ENCODE results near the gene NR4A2.

NR4A2 gene

GRCh38 chr2:156340804-156341451 is 8.4 kb upstream of the NR4A2 start:
- DNase-seq (ENCODE audit: extremely low read depth in 1 of 2, low read depth in 1 of 2) = no peak

GRCh38 chr2:156340377-156340776 is 7.9 kb upstream of the NR4A2 start:
- no peak for DNase-seq (ENCODE audit: extremely low read depth in 1 of 2, low read depth in 1 of 2)

GRCh38 chr2:156339865-156340264 is 7.3 kb upstream of the NR4A2 start:
- DNase-seq (ENCODE audit: extremely low read depth in 1 of 2, low read depth in 1 of 2) = no peak

GRCh38 chr2:156339110-156339847 is 6.8 kb upstream of the NR4A2 start:
- no peak for DNase-seq (ENCODE audit: extremely low read depth in 1 of 2, low read depth in 1 of 2)

GRCh38 chr2:156338578-156338977 is 6.1 kb upstream of the NR4A2 start:
- no peak for DNase-seq (ENCODE audit: extremely low read depth in 1 of 2, low read depth in 1 of 2)

- DNase-seq (ENCODE audit: extremely low read depth in 1 of 2, low read depth in 1 of 2) = peak; percentile 74 to 87
Observed at GRCh38 chr2:156334496-156335478, 2.3 kb upstream of the NR4A2 start.

- DNase-seq (ENCODE audit: extremely low read depth in 1 of 2, low read depth in 1 of 2) = peak; percentile 58 to 60
Observed at GRCh38 chr2:156333951-156334495, 1.5 kb upstream of the NR4A2 start.

GRCh38 chr2:156333274-156333950 is 891 bp upstream of the NR4A2 start:
- DNase-seq (ENCODE audit: extremely low read depth in 1 of 2, low read depth in 1 of 2) = no peak

- no peak for DNase-seq (ENCODE audit: extremely low read depth in 1 of 2, low read depth in 1 of 2)
Observed at GRCh38 chr2:156332284-156332533, 312 bp downstream of the NR4A2 start.

GRCh38 chr2:156331572-156332283 is 793 bp downstream of the NR4A2 start:
- no peak for DNase-seq (ENCODE audit: extremely low read depth in 1 of 2, low read depth in 1 of 2)

- no peak for DNase-seq (ENCODE audit: extremely low read depth in 1 of 2, low read depth in 1 of 2)
Observed at GRCh38 chr2:156329927-156330726, 2.4 kb downstream of the NR4A2 start.

- no peak for DNase-seq (ENCODE audit: extremely low read depth in 1 of 2, low read depth in 1 of 2)
Observed at GRCh38 chr2:156329031-156329926, 3.2 kb downstream of the NR4A2 start.

GRCh38 chr2:156327835-156328695 is 4.5 kb downstream of the NR4A2 start:
- no peak for DNase-seq (ENCODE audit: extremely low read depth in 1 of 2, low read depth in 1 of 2)

GRCh38 chr2:156326526-156327095 is 5.9 kb downstream of the NR4A2 start:
- no peak for DNase-seq (ENCODE audit: extremely low read depth in 1 of 2, low read depth in 1 of 2)

GRCh38 chr2:156325688-156326525 is 6.6 kb downstream of the NR4A2 start:
- no peak for DNase-seq (ENCODE audit: extremely low read depth in 1 of 2, low read depth in 1 of 2)

GRCh38 chr2:156323754-156324153 is 8.8 kb downstream of the NR4A2 start:
- no peak for DNase-seq (ENCODE audit: extremely low read depth in 1 of 2, low read depth in 1 of 2)

Measured in activated CD8-positive, alpha-beta memory T cell treated with anti-CD3 and anti-CD28 coated beads for 1 hour (primary cell).